HepG2 (cell line): Measurements from ENCODE around the gene ZFR.
"Not testable (repeated sequence)": the region's sequence is repeated elsewhere in the genome, so short reads cannot be mapped to it uniquely, and the experiment has no call there.

Experiments
- ARID3A ChIP-seq: IDR thresholded peaks from 2 replicates; pipeline ENCODE4 v1.6.1; 2012; ENCODE audit warnings: low read depth, low read length, improper control_type of control experiment
- EP300 ChIP-seq, 3 experiments: sonication (generic) in 1 of 3; formaldehyde crosslinking in 1 of 3; IDR thresholded peaks; 2 replicates each; pipeline versions ENCODE4 v1.5.1 to v1.6.1; 2011 to 2020; ENCODE audit warnings: low read depth in 2 of 3, low read length in 2 of 3, borderline replicate concordance in 1 of 3, improper control_type of control experiment in 1 of 3, mild to moderate bottlenecking in 1 of 3, missing genetic modification reagents in 1 of 3, moderate library complexity in 1 of 3
- EZH2 ChIP-seq: conservative IDR thresholded peaks from 2 replicates; pipeline ENCODE4 v1.6.1; 2012; ENCODE audit warnings: mild to moderate bottlenecking, low read depth, low read length, moderate library complexity
- GABPB1 ChIP-seq: IDR thresholded peaks from 2 replicates; pipeline ENCODE4 v1.6.1; 2016; ENCODE audit warnings: mild to moderate bottlenecking, missing genetic modification reagents, moderate library complexity, missing compliant biosample characterization
- POLR2A ChIP-seq, 2 experiments: IDR thresholded peaks; 2 replicates each; pipeline ENCODE4 v1.6.1; 2011; ENCODE audit warnings: low read depth in 2 of 2, low read length in 2 of 2, mild to moderate bottlenecking in 1 of 2, moderate library complexity in 1 of 2; ENCODE audit not compliant: insufficient read depth in 1 of 2
- ZNF274 ChIP-seq: sonication (generic); formaldehyde crosslinking; IDR thresholded peaks from 2 replicates; pipeline ENCODE4 v1.5.1; 2020; ENCODE audit warnings: mild to moderate bottlenecking, missing genetic modification reagents
- TF ChIP-seq, protein P1 (sequence below): sonication (generic); formaldehyde crosslinking; IDR thresholded peaks from 2 replicates; pipeline ENCODE4 v1.5.0; 2020; ENCODE audit warnings: mild to moderate bottlenecking, missing genetic modification reagents

- not testable (repeated sequence) for TF ChIP-seq EZH2; POLR2A (IDR thresholded peaks at IDR 0.05; ENCODE audit: insufficient read depth in 1 of 2, low read depth in 2 of 2, low read length in 2 of 2); ARID3A; EP300 (IDR thresholded peaks at IDR 0.05; ENCODE audit: low read depth in 2 of 2, low read length in 2 of 2); EP300 (CRISPR knock-in tag; IDR thresholded peaks at IDR 0.05; ENCODE audit: borderline replicate concordance); GABPB1 (CRISPR knock-in tag); ZNF274 (CRISPR knock-in tag)
- TF ChIP-seq, protein P1, sequence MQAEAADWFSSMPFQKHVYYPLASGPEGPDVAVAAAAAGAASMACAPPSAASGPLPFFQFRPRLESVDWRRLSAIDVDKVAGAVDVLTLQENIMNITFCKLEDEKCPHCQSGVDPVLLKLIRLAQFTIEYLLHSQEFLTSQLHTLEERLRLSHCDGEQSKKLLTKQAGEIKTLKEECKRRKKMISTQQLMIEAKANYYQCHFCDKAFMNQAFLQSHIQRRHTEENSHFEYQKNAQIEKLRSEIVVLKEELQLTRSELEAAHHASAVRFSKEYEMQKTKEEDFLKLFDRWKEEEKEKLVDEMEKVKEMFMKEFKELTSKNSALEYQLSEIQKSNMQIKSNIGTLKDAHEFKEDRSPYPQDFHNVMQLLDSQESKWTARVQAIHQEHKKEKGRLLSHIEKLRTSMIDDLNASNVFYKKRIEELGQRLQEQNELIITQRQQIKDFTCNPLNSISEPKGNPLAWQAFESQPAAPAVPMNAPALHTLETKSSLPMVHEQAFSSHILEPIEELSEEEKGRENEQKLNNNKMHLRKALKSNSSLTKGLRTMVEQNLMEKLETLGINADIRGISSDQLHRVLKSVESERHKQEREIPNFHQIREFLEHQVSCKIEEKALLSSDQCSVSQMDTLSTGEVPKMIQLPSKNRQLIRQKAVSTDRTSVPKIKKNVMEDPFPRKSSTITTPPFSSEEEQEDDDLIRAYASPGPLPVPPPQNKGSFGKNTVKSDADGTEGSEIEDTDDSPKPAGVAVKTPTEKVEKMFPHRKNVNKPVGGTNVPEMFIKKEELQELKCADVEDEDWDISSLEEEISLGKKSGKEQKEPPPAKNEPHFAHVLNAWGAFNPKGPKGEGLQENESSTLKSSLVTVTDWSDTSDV (CRISPR knock-in tag) = not testable (repeated sequence)
Observed at GRCh38 chr5:32430825-32431224, 13.7 kb downstream of the ZFR start.
